HG03139 (cell line): Measurements from ENCODE around the gene DNAJC17.

Experiments used
- ATAC-seq: cut with Tn5 transposase; IDR thresholded peaks from one replicate; pipeline ENCODE4 v1.9.1; 2021; ENCODE audit not compliant: unreplicated experiment

DNAJC17 gene

GRCh38 chr15:40830884-40831283 lies 23.6 kb upstream of the DNAJC17 start:
- ATAC-seq: no peak

- no peak for ATAC-seq
Measured at GRCh38 chr15:40829115-40829514, 21.8 kb upstream of the DNAJC17 start.

GRCh38 chr15:40828447-40829036 lies 21.3 kb upstream of the DNAJC17 start, which contains the start of gene PPP1R14D:
Gene PPP1R14D (minus strand): TSS chr15:40828708. CDS start chr15:40828641, 67 bp downstream.
- no peak for ATAC-seq

GRCh38 chr15:40826423-40827075 lies 19.3 kb upstream of the DNAJC17 start:
- ATAC-seq: no peak

- no peak for ATAC-seq
Measured at GRCh38 chr15:40825661-40826422, 18.6 kb upstream of the DNAJC17 start.

GRCh38 chr15:40823572-40824343 lies 16.5 kb upstream of the DNAJC17 start:
- no peak for ATAC-seq

- no peak for ATAC-seq
Measured at GRCh38 chr15:40821195-40821594, 13.9 kb upstream of the DNAJC17 start.

- no peak for ATAC-seq
Measured at GRCh38 chr15:40819048-40819447, 11.8 kb upstream of the DNAJC17 start.

GRCh38 chr15:40815042-40815698 lies 7.9 kb upstream of the DNAJC17 start:
- no peak for ATAC-seq

GRCh38 chr15:40812721-40813425 lies 5.6 kb upstream of the DNAJC17 start:
- no peak for ATAC-seq

GRCh38 chr15:40808861-40809450 lies 1.7 kb upstream of the DNAJC17 start:
- no peak for ATAC-seq

GRCh38 chr15:40807888-40808461 lies 702 bp upstream of the DNAJC17 start:
- ATAC-seq: no peak

- ATAC-seq: no peak
Measured at GRCh38 chr15:40806672-40807027, 623 bp downstream of the DNAJC17 start.

- ATAC-seq: no peak
Measured at GRCh38 chr15:40803688-40804087, 3.6 kb downstream of the DNAJC17 start.

GRCh38 chr15:40803076-40803475 lies 4.2 kb downstream of the DNAJC17 start:
- no peak for ATAC-seq

GRCh38 chr15:40799523-40799922 lies 7.8 kb downstream of the DNAJC17 start:
- ATAC-seq: no peak

- no peak for ATAC-seq
Measured at GRCh38 chr15:40796512-40796911, 10.8 kb downstream of the DNAJC17 start.

- no peak for ATAC-seq
Measured at GRCh38 chr15:40796041-40796440, 11.2 kb downstream of the DNAJC17 start.

GRCh38 chr15:40793216-40793989 lies 13.9 kb downstream of the DNAJC17 start:
- no peak for ATAC-seq
